ENCODE results near the gene KIF7. TPM values are rescaled to one million over a fixed set of nuclear protein-coding genes. Genes with fewer than 3 reads are reported as not detected.

KIF7 gene
- total and polyA plus RNA-seq, 2 of the 8 experiments (the other 6 are each of a cell fraction or from before 2014, with no cell fraction given) = 4.9 to 14.0 TPM

DNA sequence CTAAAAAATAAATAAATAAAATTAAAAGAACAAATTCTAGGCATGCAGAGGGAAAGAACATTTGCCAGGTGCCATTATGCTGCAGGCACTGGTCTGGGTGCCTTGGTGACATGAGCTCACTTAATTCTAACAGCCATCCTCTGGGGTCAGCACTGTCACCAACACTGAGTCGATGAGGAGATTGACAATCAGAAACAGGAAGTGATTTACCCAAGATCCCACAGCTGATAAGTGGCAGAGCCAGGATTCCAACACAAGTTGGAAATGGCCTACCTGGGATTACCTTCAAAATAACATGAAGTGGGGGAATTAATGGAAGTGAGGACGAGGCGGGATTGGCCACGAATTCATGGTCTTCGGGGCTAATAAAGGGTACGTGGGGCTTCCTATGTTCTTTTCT lies 20.3 kb upstream of the KIF7 start (continued):
- no peak for TF ChIP-seq TAF1 (IDR thresholded peaks at IDR 0.05; ENCODE audit: low read depth, low read length)
- TF ChIP-seq SUZ12 (IDR thresholded peaks at IDR 0.05; ENCODE audit: low read length) = no peak
